Femur (tissue), 1 donor: ENCODE results near the gene ALPI.

Source experiments
- DNase-seq: peaks from one replicate; pipeline ENCODE4 v3.0.0-alpha.2; 2017

The ALPI gene

GRCh38 chr2:232486558-232487384 is 30.8 kb downstream of the ALPI start:
- no peak for DNase-seq

- DNase-seq = no peak
These were observed 31.6 kb downstream of the ALPI start, which contains the start of gene ECEL1 for GRCh38 chr2:232487385-232488096. ECEL1 (minus strand) TSS chr2:232487834; CDS start chr2:232486653, 1,181 bp downstream.

- DNase-seq = no peak
These were observed 32.3 kb downstream of the ALPI start for GRCh38 chr2:232488097-232488711.

- no peak for DNase-seq
These were observed 32.9 kb downstream of the ALPI start for GRCh38 chr2:232488721-232489300.

- DNase-seq = no peak
These were observed 33.7 kb downstream of the ALPI start for GRCh38 chr2:232489516-232490220.

- DNase-seq = no peak
These were observed 34.5 kb downstream of the ALPI start for GRCh38 chr2:232490221-232491138.

- no peak for DNase-seq
These were observed 35.3 kb downstream of the ALPI start for GRCh38 chr2:232491139-232491780.

- no peak for DNase-seq
These were observed 36.4 kb downstream of the ALPI start for GRCh38 chr2:232492236-232492848.

GRCh38 chr2:232492963-232493700 is 37.2 kb downstream of the ALPI start:
- DNase-seq = no peak

- DNase-seq = no peak
These were observed 37.9 kb downstream of the ALPI start for GRCh38 chr2:232493701-232494474.

GRCh38 chr2:232494542-232494941 is 38.6 kb downstream of the ALPI start:
- no peak for DNase-seq

- DNase-seq = no peak
These were observed 39.3 kb downstream of the ALPI start for GRCh38 chr2:232495292-232495691.

GRCh38 chr2:232496501-232497270 is 40.7 kb downstream of the ALPI start:
- no peak for DNase-seq

- no peak for DNase-seq
These were observed 41.4 kb downstream of the ALPI start for GRCh38 chr2:232497348-232497747.

- DNase-seq = no peak
These were observed 42.5 kb downstream of the ALPI start for GRCh38 chr2:232498452-232498851.

- no peak for DNase-seq
These were observed 45.4 kb downstream of the ALPI start for GRCh38 chr2:232501331-232501771.

GRCh38 chr2:232501794-232502390 is 45.9 kb downstream of the ALPI start:
- no peak for DNase-seq

- no peak for DNase-seq
These were observed 46.6 kb downstream of the ALPI start for GRCh38 chr2:232502511-232502910.
